SKM-1 treated with dmso at 0.1 percent for 144 hours (cell line): Measurements from ENCODE around the gene VSTM1.
"Not testable (repeated sequence)": the region's sequence is repeated elsewhere in the genome, so short reads cannot be mapped to it uniquely, and the experiment has no call there.

Source experiments
- DNase-seq: peaks from one replicate; lab custom pipeline; 2025; ENCODE audit not compliant: unreplicated experiment; lab: John Stamatoyannopoulos, UW

Gene VSTM1

DNA sequence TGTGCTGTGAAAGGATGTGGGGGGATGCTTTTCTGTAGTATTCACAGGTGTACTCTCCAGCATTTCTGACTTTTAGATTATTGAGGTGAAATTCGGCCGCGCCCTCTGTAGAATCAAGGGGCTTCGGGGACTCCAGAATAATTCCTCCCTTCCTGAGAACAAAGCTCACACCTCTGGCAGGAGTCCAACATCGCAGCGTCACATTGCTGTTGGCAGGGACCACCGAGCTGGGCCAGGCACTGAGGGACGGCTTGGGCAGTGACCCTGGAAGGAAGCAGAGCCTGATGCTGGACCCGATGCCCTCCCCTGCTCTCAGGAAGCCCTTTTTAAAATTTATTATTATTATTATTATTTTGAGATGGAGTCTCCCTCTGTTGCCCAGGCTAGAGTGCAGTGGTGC is 11.2 kb upstream of the VSTM1 start:
- no peak for DNase-seq

- no peak for DNase-seq
Measured at GRCh38 chr19:54073829-54074228, 10.1 kb upstream of the VSTM1 start.

GRCh38 chr19:54069470-54069869 is 5.8 kb upstream of the VSTM1 start:
- no peak for DNase-seq

GRCh38 chr19:54062643-54063042 is 1.1 kb downstream of the VSTM1 start:
- peak; percentile 57 for DNase-seq

DNA sequence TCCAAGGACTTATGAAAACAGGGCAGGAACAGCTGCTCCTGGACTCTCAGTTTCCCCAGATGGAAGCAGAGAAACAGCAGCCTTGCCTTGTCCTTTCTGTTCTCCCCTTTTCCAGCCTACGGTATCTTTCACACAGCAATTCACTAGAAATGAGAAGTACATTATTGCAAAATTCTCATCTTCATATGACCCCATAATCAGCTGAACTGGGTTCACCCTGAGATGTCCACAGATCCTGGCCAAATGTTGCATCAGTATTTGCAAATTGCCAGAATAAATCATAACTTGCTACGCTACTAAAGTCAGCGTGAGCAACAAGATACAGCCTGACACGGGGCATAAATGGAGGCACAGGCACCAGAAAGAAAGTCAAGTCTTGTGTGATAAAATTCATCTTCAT is 16.1 kb downstream of the VSTM1 start:
- peak; percentile 23 for DNase-seq

GRCh38 chr19:54045771-54046170 is 17.9 kb downstream of the VSTM1 start:
- DNase-seq: no peak

DNA sequence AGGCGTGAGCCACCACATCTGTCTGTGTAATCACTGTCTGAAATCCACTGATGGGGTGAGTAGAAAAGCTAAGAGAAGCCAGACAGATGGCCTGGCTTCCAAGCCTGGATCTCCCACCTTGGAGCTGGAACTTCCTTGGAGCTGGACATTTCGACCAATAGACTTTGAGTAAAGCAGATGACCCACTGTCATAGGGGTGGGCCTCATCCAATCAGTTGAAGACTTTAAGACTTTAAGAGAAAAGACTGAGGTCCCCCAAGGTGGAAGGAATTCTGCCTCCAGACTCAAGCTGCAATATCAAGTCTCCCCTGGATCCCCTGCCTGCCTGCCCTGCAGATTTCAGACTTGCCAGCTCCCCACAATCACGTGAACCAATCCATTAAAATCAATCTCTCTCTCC is 20.7 kb downstream of the VSTM1 start:
- DNase-seq: no peak

GRCh38 chr19:54041969-54042606 is 21.6 kb downstream of the VSTM1 start:
- no peak for DNase-seq

GRCh38 chr19:54040003-54040402 is 23.7 kb downstream of the VSTM1 start:
- no peak for DNase-seq

DNA sequence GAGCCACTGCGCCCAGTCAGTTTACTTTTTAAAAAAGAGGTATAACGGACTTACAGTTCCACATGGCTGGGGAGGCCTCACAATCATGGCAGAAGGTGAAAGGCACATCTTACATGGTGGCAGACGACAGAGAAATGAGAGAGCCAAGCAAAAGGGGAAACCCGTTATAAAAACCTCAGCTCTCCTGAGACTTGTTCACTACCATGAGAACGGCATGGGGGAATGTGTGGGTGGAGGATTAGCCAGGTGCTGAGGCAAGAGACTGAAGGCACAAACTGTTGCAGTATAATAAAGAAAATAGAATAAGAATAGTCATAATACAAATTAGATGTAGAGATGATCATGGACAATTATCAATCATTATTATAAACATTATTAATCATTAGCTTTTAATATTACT is 27.2 kb downstream of the VSTM1 start:
- not testable (repeated sequence) for DNase-seq

GRCh38 chr19:54035215-54036178 is 28.2 kb downstream of the VSTM1 start:
- DNase-seq: no peak

- DNase-seq: no peak
Measured at GRCh38 chr19:54030895-54031586, 32.7 kb downstream of the VSTM1 start.

DNA sequence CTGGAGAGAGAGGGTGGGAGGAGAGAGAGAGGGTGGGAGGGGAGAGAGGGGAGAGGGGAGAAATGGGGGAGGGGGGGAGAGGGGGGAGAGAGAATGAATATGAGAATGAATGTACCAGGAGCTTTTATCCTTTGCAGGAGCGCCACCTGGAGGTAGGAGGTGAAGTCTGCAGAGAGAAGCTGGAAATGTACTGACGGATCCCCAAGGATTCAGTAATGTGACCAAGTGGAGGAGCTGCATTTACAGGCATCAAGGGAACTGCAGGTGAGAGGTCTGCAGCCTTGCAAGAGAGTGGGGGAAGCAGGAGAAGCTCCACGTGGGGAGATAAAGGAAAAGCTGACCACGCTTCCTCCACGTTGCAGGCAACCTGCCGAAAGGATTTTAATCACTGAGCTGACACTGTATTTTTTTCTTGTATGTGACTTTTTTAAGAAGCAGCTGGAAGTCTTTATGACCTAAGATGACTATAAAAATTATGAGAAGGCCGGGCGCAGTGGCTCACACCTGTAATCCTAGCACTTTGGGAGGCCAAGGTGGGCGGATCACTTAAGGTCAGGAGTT is 33.7 kb downstream of the VSTM1 start:
- no peak for DNase-seq

- DNase-seq: no peak
Measured at GRCh38 chr19:54029301-54029700, 34.4 kb downstream of the VSTM1 start.

DNA sequence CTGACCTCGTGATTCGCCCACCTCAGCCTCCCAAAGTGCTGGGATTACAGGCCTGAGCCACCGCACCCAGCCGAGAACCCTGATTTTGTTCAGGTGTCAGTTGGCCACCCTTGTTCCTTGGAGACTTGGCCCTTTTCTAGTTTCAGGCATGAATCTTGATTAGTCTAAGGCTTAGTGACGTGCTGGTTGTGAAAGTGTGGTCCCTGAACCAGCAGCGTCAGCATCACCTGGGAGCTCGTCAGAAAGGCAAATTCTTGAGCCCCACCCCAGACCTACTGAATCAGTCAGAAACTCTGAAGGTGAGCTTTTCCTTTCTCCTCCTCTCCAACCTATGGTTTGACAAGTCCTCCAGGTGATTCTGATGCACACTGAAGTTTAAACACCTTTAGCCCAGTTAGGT is 37.0 kb downstream of the VSTM1 start:
- DNase-seq: no peak

DNA sequence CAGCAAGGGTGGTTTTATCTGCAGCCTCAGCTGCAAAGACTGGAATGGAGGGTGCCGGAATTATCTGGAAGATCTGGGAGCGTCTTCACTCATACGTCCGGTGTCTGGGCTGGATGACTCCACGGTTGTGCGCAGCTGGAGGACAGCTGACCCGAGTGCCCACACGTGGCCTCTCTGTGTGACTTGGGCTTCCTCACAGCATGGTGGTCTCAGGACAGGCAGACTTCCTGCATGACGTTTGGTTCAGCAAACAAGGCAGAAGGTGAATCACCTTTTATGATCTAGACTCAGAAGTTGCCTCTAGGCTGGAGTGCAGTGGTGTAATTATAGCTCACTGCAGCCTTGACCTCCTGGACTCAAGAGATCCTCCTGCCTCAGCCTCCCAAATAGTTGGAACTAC is 39.0 kb downstream of the VSTM1 start:
- no peak for DNase-seq

DNA sequence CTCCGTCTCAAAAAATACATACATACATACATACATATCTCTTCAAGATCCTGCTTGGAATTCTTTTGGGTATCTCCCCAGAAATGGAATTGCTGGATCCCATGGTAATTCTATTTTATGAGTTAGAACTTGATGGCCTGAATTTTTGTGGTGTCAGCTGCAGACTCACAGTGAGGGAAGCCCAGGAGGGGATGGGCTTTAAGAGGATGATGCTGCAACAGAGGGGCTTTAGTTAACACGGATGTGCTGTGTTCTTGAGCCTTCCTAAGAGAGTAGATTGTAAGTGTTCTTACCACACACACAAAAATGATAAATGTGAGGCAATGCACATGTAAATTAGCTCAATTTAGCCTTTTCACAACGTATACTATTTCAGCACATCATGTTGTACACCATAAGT is 40.5 kb downstream of the VSTM1 start:
- DNase-seq: no peak

DNA sequence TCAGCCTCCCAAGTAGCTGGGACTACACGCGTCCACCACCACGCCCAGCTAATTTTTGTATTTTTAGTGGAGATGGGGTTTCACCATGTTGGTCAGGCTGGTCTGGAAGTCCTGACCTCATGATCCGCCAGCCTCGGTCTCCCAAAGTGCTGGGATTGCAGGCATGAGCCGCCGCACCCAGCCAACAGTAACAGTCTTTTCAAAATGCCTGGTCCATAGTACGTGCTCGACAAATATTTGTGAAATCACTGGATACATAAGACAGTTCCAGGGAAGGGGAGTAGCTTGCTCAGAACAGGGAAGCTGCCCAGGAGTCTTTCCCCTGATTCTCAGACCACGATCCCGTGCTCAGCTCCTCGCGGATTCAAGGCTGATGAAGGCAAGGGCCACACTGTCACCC is 41.8 kb downstream of the VSTM1 start:
- no peak for DNase-seq

- DNase-seq: no peak
Measured at GRCh38 chr19:54021363-54021762, 42.3 kb downstream of the VSTM1 start.

- no peak for DNase-seq
Measured at GRCh38 chr19:54017261-54017660, 46.4 kb downstream of the VSTM1 start.

DNA sequence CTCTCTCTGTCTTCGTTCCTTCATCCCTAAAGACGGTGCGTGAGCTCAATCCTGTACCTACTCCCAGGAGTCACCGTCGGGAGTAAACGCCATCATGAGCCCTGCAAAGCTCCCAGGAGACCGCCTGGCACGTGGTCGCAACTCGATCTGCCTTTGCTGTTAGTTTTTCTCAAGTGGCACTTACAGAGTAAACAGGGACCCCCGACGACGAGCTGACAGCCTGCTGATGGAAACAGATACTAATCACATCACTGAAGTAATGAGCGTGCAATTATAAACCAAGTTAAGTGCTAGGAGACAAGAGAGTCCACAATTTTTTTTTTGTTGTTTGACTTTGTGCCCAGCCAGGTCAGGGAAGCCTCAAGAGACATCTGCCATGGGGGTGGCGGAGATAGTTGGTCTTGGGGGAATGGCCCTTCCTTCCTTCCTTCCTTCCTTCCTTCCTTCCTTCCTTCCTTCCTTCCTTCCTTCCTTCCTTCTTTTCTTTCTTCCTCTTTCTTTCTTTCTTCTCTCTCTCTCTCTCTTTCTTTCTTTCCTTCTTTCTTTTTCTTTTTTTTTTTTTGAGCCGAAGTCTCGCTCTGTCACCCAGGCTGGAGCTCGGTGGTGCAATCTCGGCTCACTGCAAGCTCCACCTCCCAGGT is 48.7 kb downstream of the VSTM1 start:
- no peak for DNase-seq
